H1 (cell line): ENCODE results near the gene CRADD. TPM values are rescaled to one million over a fixed set of nuclear protein-coding genes. Genes with fewer than 3 reads are reported as not detected.

ENCODE experiments used
- ATF2 ChIP-seq: IDR thresholded peaks from 2 replicates; pipeline ENCODE4 v1.6.1; 2012; ENCODE audit warnings: low read length, inconsistent platforms
- CHD1 ChIP-seq: IDR thresholded peaks from 2 replicates; pipeline ENCODE4 v1.6.1; 2012; ENCODE audit warnings: low read depth, low read length, improper control_type of control experiment
- CREB1 ChIP-seq: IDR thresholded peaks from 2 replicates; pipeline ENCODE4 v1.6.1; 2012; ENCODE audit warnings: inconsistent platforms
- CTCF ChIP-seq, 3 experiments: IDR thresholded peaks; 1 replicate in 2 of 3; 2 replicates in 1 of 3; pipeline versions ENCODE4 v1.5.1 to v1.6.1; 2011; ENCODE audit warnings: low read length in 3 of 3, mild to moderate bottlenecking in 3 of 3, inconsistent platforms in 2 of 3, low read depth in 1 of 3, moderate library complexity in 1 of 3; ENCODE audit not compliant: insufficient read depth in 1 of 3; ENCODE audit errors: control extremely low read depth in 1 of 3
- PHF8 ChIP-seq: fragments of 200-600 bp; sonication (generic); conservative IDR thresholded peaks from 2 replicates; pipeline ENCODE4 v1.7.1; 2012; ENCODE audit warnings: low read depth, mild to moderate bottlenecking, inconsistent platforms, low read length, moderate library complexity
- POLR2A ChIP-seq, 2 experiments: IDR thresholded peaks; 1 replicate in 1 of 2; 2 replicates in 1 of 2; pipeline ENCODE4 v1.6.1; 2011; ENCODE audit warnings: low read depth in 2 of 2, low read length in 2 of 2, mild to moderate bottlenecking in 2 of 2; ENCODE audit errors: control extremely low read depth in 1 of 2
- polyA plus RNA-seq, 7 experiments: library from polyadenylated mRNA; depleted of rRNA in 3 of 7; stranded (reverse) in 5 of 7; unstranded in 2 of 7; fragments of >200 nt in 5 of 7; fragments of 200-250 nt in 2 of 7; gene quantifications; 1 replicate in 5 of 7; 2 replicates in 1 of 7; 4 replicates in 1 of 7; pipeline versions ENCODE4 v1.2.1 to v1.2.3, GENCODE V29; 2011 to 2013; ENCODE audit warnings: missing spikeins in 2 of 7, mixed read lengths in 2 of 7
- total RNA-seq: library from RNA; stranded (reverse); fragmentation: NEBNext Ultra II Directional; extraction: Animal tissue kit (Norgen Biotek cat#: 25700); gene quantifications from 2 replicates; pipeline ENCODE4 v1.2.1, GENCODE V29; 2021

The CRADD gene
- total and polyA plus RNA-seq, 2 of the 8 experiments (the other 6 are each of a cell fraction or from before 2014, with no cell fraction given), result 8.1 to 15.4 TPM

- TF ChIP-seq CHD1, result 0 out of 2 replicates have a peak, but pooled peaks have one; percentile 52
- TF ChIP-seq CTCF (IDR thresholded peaks at IDR 0.05; ENCODE audit: control extremely low read depth in 1 of 3, insufficient read depth in 1 of 3, low read depth in 1 of 3, low read length in 3 of 3), result peak; percentile 33 to 51 (median 38)
- no peak for TF ChIP-seq POLR2A (IDR thresholded peaks at IDR 0.05; ENCODE audit: control extremely low read depth in 1 of 2, low read depth in 2 of 2, low read length in 2 of 2)
- no peak for TF ChIP-seq CREB1
- 0 out of 2 replicates have a peak, but pooled peaks have one; percentile 32 for TF ChIP-seq PHF8
- 0 out of 2 replicates have a peak, but pooled peaks have one; percentile 65 for TF ChIP-seq ATF2
Measured at GRCh38 chr12:93742110-93742934, 65.1 kb downstream of the CRADD start (continued).
